ENCODE measurements around the gene KAZALD1.

- TF ChIP-seq POLR2AphosphoS2 (conservative IDR thresholded peaks at IDR 0.05; ENCODE audit: low read length) (no peak), ELK1 (IDR thresholded peaks at IDR 0.05; ENCODE audit: low read depth, low read length) (no peak), USF2 (IDR thresholded peaks at IDR 0.05) (no peak), CTCF (IDR thresholded peaks at IDR 0.05) (no peak), SMC3 (IDR thresholded peaks at IDR 0.05) (no peak), EP300 (IDR thresholded peaks at IDR 0.05) (no peak), HMGXB4 (CRISPR knock-in tag; IDR thresholded peaks at IDR 0.05; ENCODE audit: borderline replicate concordance) (no peak), POLR2A (IDR thresholded peaks at IDR 0.05; ENCODE audit: low read length) (no peak), EHMT2 (IDR thresholded peaks at IDR 0.05; ENCODE audit: low read depth) (no peak), FOXS1 (CRISPR knock-in tag; IDR thresholded peaks at IDR 0.05) (no peak), ZFP36 (IDR thresholded peaks at IDR 0.05; ENCODE audit: borderline replicate concordance, partially characterized antibody) (no peak)
These were observed 41.6 kb downstream of the KAZALD1 start for GRCh38 chr10:101103430-101103829.
